WTC11 (cell line): ENCODE results near the gene CARD11. TPM values are rescaled to one million over a fixed set of nuclear protein-coding genes. Genes with fewer than 3 reads are reported as not detected.

ENCODE experiments used
- ATAC-seq: fragments of 200-7000 bp; cut with Tn5 transposase; 2 replicates; pipeline ENCODE4 v1.10.0; 2021; ENCODE audit warnings: mild to moderate bottlenecking, moderate library complexity
- CTCF ChIA-PET: fragments of 300-600 bp; sonication (Branson Sonifier 250); formaldehyde crosslinking; loops from one replicate; lab custom pipeline; 2021; ENCODE audit warnings: antibody characterized with exemption; lab: Charles Lee
- POLR2A ChIA-PET: fragments of 350-600 bp; sonication (Branson Sonifier 250); formaldehyde crosslinking; loops from one replicate; lab custom pipeline; 2021; ENCODE audit warnings: antibody characterized with exemption; lab: Charles Lee
- DNase-seq: peaks from one replicate; pipeline ENCODE4 v3.0.0; 2021; ENCODE audit warnings: low spot score
- H3K27ac Mint-ChIP-seq: 2 replicates; pipeline ENCODE4 v1.8.0; 2021; ENCODE audit warnings: mixed read lengths
- H3K27me3 Mint-ChIP-seq: 2 replicates; pipeline ENCODE4 v1.8.0; 2021; ENCODE audit warnings: low read depth, mild to moderate bottlenecking, moderate library complexity, mixed read lengths
- H3K36me3 Mint-ChIP-seq: 2 replicates; pipeline ENCODE4 v1.8.0; 2021; ENCODE audit warnings: mixed read lengths
- H3K4me1 Mint-ChIP-seq: 2 replicates; pipeline ENCODE4 v1.8.0; 2022; ENCODE audit warnings: mixed read lengths
- H3K4me3 Mint-ChIP-seq: 2 replicates; pipeline ENCODE4 v1.8.0; 2021; ENCODE audit warnings: mild to moderate bottlenecking, moderate library complexity, mixed read lengths
- H3K9me3 Mint-ChIP-seq: 2 replicates; pipeline ENCODE4 v1.8.0; 2021; ENCODE audit warnings: mixed read lengths
- CBFB ChIP-seq: sonication (generic); formaldehyde crosslinking; IDR thresholded peaks from 2 replicates; pipeline ENCODE4 v1.8.1; 2022; ENCODE audit warnings: mild to moderate bottlenecking, low read depth, missing genetic modification reagents
- CREB1 ChIP-seq: sonication (generic); formaldehyde crosslinking; IDR thresholded peaks from 2 replicates; pipeline ENCODE4 v1.8.0; 2023; ENCODE audit warnings: mild to moderate bottlenecking, missing genetic modification reagents
- CREM ChIP-seq: sonication (generic); formaldehyde crosslinking; IDR thresholded peaks from 2 replicates; pipeline ENCODE4 v1.8.1; 2022; ENCODE audit warnings: mild to moderate bottlenecking, missing genetic modification reagents, moderate library complexity
- GABPB1 ChIP-seq: sonication (generic); formaldehyde crosslinking; IDR thresholded peaks from 2 replicates; pipeline ENCODE4 v1.8.1; 2023; ENCODE audit warnings: mild to moderate bottlenecking, missing genetic modification reagents
- GRHL2 ChIP-seq: fragments of 250-450 bp; sonication (Bioruptor Pico); IDR thresholded peaks from 2 replicates; pipeline ENCODE4 v1.8.0; 2022; ENCODE audit warnings: mild to moderate bottlenecking, moderate library complexity; ENCODE audit not compliant: insufficient replicate concordance, severe bottlenecking
- IRF2 ChIP-seq: sonication (generic); formaldehyde crosslinking; IDR thresholded peaks from 2 replicates; pipeline ENCODE4 v1.8.0; 2022; ENCODE audit warnings: low read depth, missing genetic modification reagents, borderline replicate concordance
- NFATC4 ChIP-seq: fragments of 250-450 bp; sonication (Bioruptor Pico); IDR thresholded peaks from 2 replicates; pipeline ENCODE4 v1.9.0; 2021; ENCODE audit warnings: mild to moderate bottlenecking
- NR1H2 ChIP-seq: sonication (generic); formaldehyde crosslinking; IDR thresholded peaks from 2 replicates; pipeline ENCODE4 v1.9.0; 2021; ENCODE audit warnings: mild to moderate bottlenecking, moderate library complexity, missing genetic modification reagents
- SMAD3 ChIP-seq: sonication (generic); formaldehyde crosslinking; IDR thresholded peaks from 2 replicates; pipeline ENCODE4 v1.8.0; 2022; ENCODE audit warnings: missing genetic modification reagents, mild to moderate bottlenecking, borderline replicate concordance
- TEAD1 ChIP-seq: sonication (generic); formaldehyde crosslinking; IDR thresholded peaks from 2 replicates; pipeline ENCODE4 v1.8.0; 2022; ENCODE audit warnings: mild to moderate bottlenecking, missing genetic modification reagents
- ZNF263 ChIP-seq: sonication (generic); formaldehyde crosslinking; IDR thresholded peaks from 2 replicates; pipeline ENCODE4 v1.8.1; 2022; ENCODE audit warnings: low read depth, mild to moderate bottlenecking, moderate library complexity, missing genetic modification reagents
- ZNF317 ChIP-seq: sonication (generic); formaldehyde crosslinking; IDR thresholded peaks from 2 replicates; pipeline ENCODE4 v1.8.1; 2023; ENCODE audit warnings: low read depth, mild to moderate bottlenecking, moderate library complexity, missing genetic modification reagents, borderline replicate concordance
- ZNF396 ChIP-seq: fragments of 250-450 bp; sonication (Bioruptor Pico); IDR thresholded peaks from 2 replicates; pipeline ENCODE4 v1.8.0; 2021; ENCODE audit warnings: mild to moderate bottlenecking, moderate library complexity, borderline replicate concordance
- ZNF671 ChIP-seq: fragments of 250-450 bp; sonication (Bioruptor Pico); IDR thresholded peaks from 2 replicates; pipeline ENCODE4 v1.8.0; 2021; ENCODE audit warnings: mild to moderate bottlenecking
- total RNA-seq: library from RNA; stranded (reverse); gene quantifications from 3 replicates; pipeline ENCODE4 v1.2.3, GENCODE V29; 2021
- TF ChIP-seq, protein P1 (sequence below): sonication (generic); formaldehyde crosslinking; IDR thresholded peaks from 2 replicates; pipeline ENCODE4 v1.8.1; 2023; ENCODE audit warnings: mild to moderate bottlenecking, missing genetic modification reagents, moderate library complexity
- TF ChIP-seq, protein P2 (sequence below): sonication (generic); formaldehyde crosslinking; IDR thresholded peaks from 2 replicates; pipeline ENCODE4 v1.8.1; 2022; ENCODE audit warnings: low read depth, missing genetic modification reagents, borderline replicate concordance
- TF ChIP-seq, protein P3 (sequence below): sonication (generic); formaldehyde crosslinking; IDR thresholded peaks from 2 replicates; pipeline ENCODE4 v1.8.0; 2022; ENCODE audit warnings: mild to moderate bottlenecking, missing genetic modification reagents
- TF ChIP-seq, protein P4 (sequence below): sonication (generic); formaldehyde crosslinking; IDR thresholded peaks from 2 replicates; pipeline ENCODE4 v1.8.1; 2023; ENCODE audit warnings: mild to moderate bottlenecking, missing genetic modification reagents, borderline replicate concordance
- TF ChIP-seq, protein P5 (sequence below): sonication (generic); formaldehyde crosslinking; conservative IDR thresholded peaks from 2 replicates; pipeline ENCODE4 v1.8.1; 2023; ENCODE audit warnings: mild to moderate bottlenecking, low read depth, missing genetic modification reagents, moderate library complexity
- TF ChIP-seq, protein P6 (sequence below): sonication (generic); formaldehyde crosslinking; IDR thresholded peaks from 2 replicates; pipeline ENCODE4 v1.8.1; 2022; ENCODE audit warnings: low read depth, mild to moderate bottlenecking, moderate library complexity, missing genetic modification reagents, borderline replicate concordance

CARD11 gene
- total RNA-seq, 1 experiment from 2014 or later = 40.8 TPM

DNA sequence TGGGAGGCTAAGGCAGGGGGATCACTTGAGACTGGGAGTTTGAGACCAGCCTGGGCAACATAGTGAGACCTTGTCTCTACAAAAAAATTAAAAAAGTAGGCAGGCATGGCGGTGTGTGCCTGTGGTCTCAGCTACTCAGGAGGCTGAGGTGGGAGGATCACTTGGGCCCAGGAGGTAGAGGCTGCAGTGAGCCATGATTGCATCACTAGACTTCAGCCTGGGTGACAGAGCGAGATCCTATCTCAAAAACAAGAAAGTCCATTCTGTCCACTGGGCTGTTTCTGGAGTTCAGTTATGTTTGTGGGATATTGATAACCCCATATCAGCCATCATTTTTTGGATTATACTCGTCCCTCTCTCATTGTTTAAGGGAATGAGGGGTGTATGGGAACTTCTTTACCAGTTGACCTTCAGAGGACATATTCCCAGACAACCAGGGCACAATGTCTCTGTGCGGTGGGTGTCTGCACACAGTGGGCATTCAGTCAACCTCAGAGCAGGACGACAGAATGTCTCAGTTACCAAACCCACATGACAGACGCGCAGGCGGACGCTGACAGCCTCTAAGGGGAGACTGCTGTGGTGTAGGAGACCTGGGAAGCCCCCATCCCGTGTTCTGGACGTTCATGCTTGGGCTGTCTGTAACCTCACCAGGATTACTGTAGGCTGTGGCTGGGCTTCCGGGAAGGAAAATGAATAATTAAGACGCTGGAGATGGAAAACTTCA, 69.4 kb downstream of the CARD11 start (continued):
- TF ChIP-seq, protein P1, sequence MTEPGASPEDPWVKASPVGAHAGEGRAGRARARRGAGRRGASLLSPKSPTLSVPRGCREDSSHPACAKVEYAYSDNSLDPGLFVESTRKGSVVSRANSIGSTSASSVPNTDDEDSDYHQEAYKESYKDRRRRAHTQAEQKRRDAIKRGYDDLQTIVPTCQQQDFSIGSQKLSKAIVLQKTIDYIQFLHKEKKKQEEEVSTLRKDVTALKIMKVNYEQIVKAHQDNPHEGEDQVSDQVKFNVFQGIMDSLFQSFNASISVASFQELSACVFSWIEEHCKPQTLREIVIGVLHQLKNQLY (CRISPR knock-in tag) = no peak

DNA sequence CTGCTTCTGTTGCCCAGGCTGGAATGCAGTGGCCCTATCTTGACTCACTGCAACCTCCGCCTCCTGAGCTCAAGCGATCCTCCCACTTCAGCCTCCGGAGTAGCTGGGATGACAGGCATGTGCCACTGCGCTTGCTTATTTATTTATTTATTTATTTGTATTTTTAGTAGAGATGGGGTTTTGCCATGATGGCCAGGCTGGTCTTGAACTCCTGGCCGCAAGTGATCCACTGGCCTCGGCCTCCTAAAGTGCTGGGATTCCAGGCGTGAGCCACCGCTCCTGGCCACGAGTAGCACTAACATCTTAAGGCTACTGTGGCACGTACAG, 70.9 kb downstream of the CARD11 start:
- H3K4me3 Mint-ChIP-seq = no peak overlapping the region
- no peaks in the 10 kb centered on the region for H3K36me3 Mint-ChIP-seq
- ATAC-seq (no peak), DNase-seq (no peak)
- no peaks in the 10 kb centered on the region for H3K9me3 Mint-ChIP-seq
- TF ChIP-seq, protein P2, sequence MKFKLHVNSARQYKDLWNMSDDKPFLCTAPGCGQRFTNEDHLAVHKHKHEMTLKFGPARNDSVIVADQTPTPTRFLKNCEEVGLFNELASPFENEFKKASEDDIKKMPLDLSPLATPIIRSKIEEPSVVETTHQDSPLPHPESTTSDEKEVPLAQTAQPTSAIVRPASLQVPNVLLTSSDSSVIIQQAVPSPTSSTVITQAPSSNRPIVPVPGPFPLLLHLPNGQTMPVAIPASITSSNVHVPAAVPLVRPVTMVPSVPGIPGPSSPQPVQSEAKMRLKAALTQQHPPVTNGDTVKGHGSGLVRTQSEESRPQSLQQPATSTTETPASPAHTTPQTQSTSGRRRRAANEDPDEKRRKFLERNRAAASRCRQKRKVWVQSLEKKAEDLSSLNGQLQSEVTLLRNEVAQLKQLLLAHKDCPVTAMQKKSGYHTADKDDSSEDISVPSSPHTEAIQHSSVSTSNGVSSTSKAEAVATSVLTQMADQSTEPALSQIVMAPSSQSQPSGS (CRISPR knock-in tag) = no peak
- no peak for TF ChIP-seq CBFB (CRISPR knock-in tag)
- TF ChIP-seq, protein P3, sequence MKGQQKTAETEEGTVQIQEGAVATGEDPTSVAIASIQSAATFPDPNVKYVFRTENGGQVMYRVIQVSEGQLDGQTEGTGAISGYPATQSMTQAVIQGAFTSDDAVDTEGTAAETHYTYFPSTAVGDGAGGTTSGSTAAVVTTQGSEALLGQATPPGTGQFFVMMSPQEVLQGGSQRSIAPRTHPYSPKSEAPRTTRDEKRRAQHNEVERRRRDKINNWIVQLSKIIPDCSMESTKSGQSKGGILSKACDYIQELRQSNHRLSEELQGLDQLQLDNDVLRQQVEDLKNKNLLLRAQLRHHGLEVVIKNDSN = no peak
- no peak for TF ChIP-seq NFATC4 (CRISPR knock-in tag)
- TF ChIP-seq, protein P4, sequence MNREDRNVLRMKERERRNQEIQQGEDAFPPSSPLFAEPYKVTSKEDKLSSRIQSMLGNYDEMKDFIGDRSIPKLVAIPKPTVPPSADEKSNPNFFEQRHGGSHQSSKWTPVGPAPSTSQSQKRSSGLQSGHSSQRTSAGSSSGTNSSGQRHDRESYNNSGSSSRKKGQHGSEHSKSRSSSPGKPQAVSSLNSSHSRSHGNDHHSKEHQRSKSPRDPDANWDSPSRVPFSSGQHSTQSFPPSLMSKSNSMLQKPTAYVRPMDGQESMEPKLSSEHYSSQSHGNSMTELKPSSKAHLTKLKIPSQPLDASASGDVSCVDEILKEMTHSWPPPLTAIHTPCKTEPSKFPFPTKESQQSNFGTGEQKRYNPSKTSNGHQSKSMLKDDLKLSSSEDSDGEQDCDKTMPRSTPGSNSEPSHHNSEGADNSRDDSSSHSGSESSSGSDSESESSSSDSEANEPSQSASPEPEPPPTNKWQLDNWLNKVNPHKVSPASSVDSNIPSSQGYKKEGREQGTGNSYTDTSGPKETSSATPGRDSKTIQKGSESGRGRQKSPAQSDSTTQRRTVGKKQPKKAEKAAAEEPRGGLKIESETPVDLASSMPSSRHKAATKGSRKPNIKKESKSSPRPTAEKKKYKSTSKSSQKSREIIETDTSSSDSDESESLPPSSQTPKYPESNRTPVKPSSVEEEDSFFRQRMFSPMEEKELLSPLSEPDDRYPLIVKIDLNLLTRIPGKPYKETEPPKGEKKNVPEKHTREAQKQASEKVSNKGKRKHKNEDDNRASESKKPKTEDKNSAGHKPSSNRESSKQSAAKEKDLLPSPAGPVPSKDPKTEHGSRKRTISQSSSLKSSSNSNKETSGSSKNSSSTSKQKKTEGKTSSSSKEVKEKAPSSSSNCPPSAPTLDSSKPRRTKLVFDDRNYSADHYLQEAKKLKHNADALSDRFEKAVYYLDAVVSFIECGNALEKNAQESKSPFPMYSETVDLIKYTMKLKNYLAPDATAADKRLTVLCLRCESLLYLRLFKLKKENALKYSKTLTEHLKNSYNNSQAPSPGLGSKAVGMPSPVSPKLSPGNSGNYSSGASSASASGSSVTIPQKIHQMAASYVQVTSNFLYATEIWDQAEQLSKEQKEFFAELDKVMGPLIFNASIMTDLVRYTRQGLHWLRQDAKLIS (CRISPR knock-in tag) = no peak
- no peak for TF ChIP-seq GABPB1 (CRISPR knock-in tag)
- TF ChIP-seq CREM (CRISPR knock-in tag) = no peak
- no peak for TF ChIP-seq NR1H2 (CRISPR knock-in tag)
- TF ChIP-seq SMAD3 (CRISPR knock-in tag) = no peak
- TF ChIP-seq ZNF396 (CRISPR knock-in tag) = no peak
- TF ChIP-seq ZNF317 (CRISPR knock-in tag) = no peak
- TF ChIP-seq IRF2 (CRISPR knock-in tag) = no peak
- TF ChIP-seq ZNF263 (CRISPR knock-in tag) = no peak
- H3K27me3 Mint-ChIP-seq = no peaks in the 10 kb centered on the region
- ChIA-PET POLR2A (no interaction called here), CTCF (no interaction called here)
- no peak overlapping the region for H3K27ac Mint-ChIP-seq
- H3K4me1 Mint-ChIP-seq = no peaks in the 10 kb centered on the region

DNA sequence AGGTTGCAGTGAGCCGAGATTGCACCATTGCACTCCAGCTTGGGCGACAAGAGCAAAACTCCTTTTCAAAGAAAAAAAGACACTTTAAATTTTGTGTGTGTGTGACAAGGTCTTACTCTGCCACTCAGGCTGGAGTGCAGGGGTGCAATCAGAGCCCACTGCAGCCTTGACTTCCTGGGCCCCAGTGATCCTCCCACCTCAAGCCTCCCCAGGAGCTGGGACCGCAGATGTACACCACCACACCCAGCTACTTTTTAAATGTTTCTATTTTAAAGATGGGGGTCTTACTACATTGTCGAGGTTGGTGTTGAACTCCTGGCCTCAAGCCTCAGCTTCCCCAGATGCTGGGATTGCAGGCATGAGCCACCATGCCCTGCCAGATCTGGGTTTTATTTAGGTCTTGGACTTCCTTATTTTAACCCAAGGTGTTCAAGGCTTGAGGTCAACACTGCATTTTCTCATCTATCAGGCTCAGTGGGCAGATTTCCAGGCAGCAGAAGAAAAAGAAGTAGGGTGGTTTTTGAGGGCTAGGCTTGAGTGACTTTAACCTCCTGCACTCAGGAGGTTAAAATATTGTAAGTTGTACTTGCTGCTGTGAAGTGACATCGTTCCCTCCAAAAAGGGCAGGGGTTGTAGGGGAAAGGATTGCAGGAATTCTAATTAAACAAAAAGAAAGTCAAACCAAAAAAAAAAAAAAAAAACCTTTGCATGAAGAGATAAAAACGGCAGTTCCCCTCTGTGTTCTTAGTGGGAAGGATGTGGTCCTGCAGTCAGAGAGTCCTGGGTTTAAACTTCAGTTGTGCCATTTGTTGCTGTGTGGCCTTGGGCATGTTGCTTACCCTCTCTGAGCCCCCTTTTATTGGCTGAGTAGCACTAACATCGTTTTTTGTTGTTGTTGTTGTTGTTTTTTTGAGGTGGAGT, 71.5 kb downstream of the CARD11 start:
- Mint-ChIP-seq H3K27ac (peak overlapping the region; percentile 18; the same call in 1 of the 2 replicates), H3K4me1 (no peaks in the 10 kb centered on the region), H3K4me3 (no peak overlapping the region), H3K36me3 (no peaks in the 10 kb centered on the region; the same call in 1 of the 2 replicates), H3K27me3 (no peaks in the 10 kb centered on the region), H3K9me3 (no peaks in the 10 kb centered on the region)
- ChIA-PET CTCF (interaction anchor here (1.5 kb wide), 1 partner anchor 108 kb away, joined by 3 read pairs; no protein-coding TSS in a partner anchor), POLR2A (no interaction called here)
- ATAC-seq = no peak
- DNase-seq = no peak
- TF ChIP-seq TEAD1 (CRISPR knock-in tag) (no peak), GRHL2 (no peak), CREB1 (CRISPR knock-in tag) (no peak), ZNF671 (no peak), NFATC4 (CRISPR knock-in tag) (no peak), ZNF263 (CRISPR knock-in tag) (no peak)
- TF ChIP-seq, protein P5, sequence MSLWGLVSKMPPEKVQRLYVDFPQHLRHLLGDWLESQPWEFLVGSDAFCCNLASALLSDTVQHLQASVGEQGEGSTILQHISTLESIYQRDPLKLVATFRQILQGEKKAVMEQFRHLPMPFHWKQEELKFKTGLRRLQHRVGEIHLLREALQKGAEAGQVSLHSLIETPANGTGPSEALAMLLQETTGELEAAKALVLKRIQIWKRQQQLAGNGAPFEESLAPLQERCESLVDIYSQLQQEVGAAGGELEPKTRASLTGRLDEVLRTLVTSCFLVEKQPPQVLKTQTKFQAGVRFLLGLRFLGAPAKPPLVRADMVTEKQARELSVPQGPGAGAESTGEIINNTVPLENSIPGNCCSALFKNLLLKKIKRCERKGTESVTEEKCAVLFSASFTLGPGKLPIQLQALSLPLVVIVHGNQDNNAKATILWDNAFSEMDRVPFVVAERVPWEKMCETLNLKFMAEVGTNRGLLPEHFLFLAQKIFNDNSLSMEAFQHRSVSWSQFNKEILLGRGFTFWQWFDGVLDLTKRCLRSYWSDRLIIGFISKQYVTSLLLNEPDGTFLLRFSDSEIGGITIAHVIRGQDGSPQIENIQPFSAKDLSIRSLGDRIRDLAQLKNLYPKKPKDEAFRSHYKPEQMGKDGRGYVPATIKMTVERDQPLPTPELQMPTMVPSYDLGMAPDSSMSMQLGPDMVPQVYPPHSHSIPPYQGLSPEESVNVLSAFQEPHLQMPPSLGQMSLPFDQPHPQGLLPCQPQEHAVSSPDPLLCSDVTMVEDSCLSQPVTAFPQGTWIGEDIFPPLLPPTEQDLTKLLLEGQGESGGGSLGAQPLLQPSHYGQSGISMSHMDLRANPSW (CRISPR knock-in tag) = no peak
- TF ChIP-seq, protein P6, sequence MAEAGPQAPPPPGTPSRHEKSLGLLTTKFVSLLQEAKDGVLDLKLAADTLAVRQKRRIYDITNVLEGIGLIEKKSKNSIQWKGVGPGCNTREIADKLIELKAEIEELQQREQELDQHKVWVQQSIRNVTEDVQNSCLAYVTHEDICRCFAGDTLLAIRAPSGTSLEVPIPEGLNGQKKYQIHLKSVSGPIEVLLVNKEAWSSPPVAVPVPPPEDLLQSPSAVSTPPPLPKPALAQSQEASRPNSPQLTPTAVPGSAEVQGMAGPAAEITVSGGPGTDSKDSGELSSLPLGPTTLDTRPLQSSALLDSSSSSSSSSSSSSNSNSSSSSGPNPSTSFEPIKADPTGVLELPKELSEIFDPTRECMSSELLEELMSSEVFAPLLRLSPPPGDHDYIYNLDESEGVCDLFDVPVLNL (CRISPR knock-in tag) = no peak
